ENCODE results near the gene PXYLP1. TPM values are rescaled to one million over a fixed set of nuclear protein-coding genes. Genes with fewer than 3 reads are reported as not detected.

PXYLP1 gene
- total and polyA plus RNA-seq, 2 of the 8 experiments (the other 6 are each of a cell fraction or from before 2014, with no cell fraction given): 19.4 to 20.6 TPM

- TF ChIP-seq RAD21 (IDR thresholded peaks at IDR 0.05 in 1 of 2, conservative IDR thresholded peaks at IDR 0.05 in 1 of 2; ENCODE audit: low read depth in 2 of 2, low read length in 2 of 2): no peak
- TF ChIP-seq YY1 (IDR thresholded peaks at IDR 0.05; ENCODE audit: low read depth, low read length): no peak
- no peak for TF ChIP-seq JUND (IDR thresholded peaks at IDR 0.05; ENCODE audit: low read length)
These were observed 46.8 kb downstream of the PXYLP1 start (continued) for GRCh38 chr3:141278196-141279076.
